Ascending aorta (tissue), 2 donors: ENCODE data around the gene CCDC138. TPM values are rescaled to one million over a fixed set of nuclear protein-coding genes. Genes with fewer than 3 reads are reported as not detected.

Experiments used
- DNase-seq, 2 donors: peaks; one replicate each; pipeline ENCODE4 v3.0.0-alpha.2; 2019; ENCODE audit warnings: low spot score in 2 of 2
- H3K27ac ChIP-seq, 2 donors: fragments of 200-600 bp; sonication (generic); one replicate each; pipeline ENCODE4 v1.5.1; 2016 to 2017; ENCODE audit warnings: mild to moderate bottlenecking in 1 of 2
- H3K27me3 ChIP-seq: fragments of 200-600 bp; sonication (generic); one replicate; pipeline ENCODE4 v1.5.1; 2017
- H3K36me3 ChIP-seq, 2 donors: fragments of 200-600 bp; sonication (generic); one replicate each; pipeline ENCODE4 v1.5.1; 2016
- H3K4me1 ChIP-seq, 2 donors: fragments of 200-600 bp; sonication (generic); one replicate each; pipeline ENCODE4 v1.5.1; 2016 to 2017; ENCODE audit warnings: mild to moderate bottlenecking in 1 of 2
- H3K4me3 ChIP-seq, 2 donors: fragments of 200-600 bp; sonication (generic); one replicate each; pipeline ENCODE4 v1.5.1; 2016 to 2017; ENCODE audit warnings: mild to moderate bottlenecking in 1 of 2
- H3K9me3 ChIP-seq, 2 donors: fragments of 200-600 bp; sonication (generic); one replicate each; pipeline ENCODE4 v1.5.1; 2016
- intact Hi-C: fragments of 100-400 bp; cut with DNase I; formaldehyde crosslinking; loops from one replicate; pipeline ENCODE4 v1.15.1; 2023
- total RNA-seq: library from RNA; depleted of rRNA; stranded (reverse); fragments of >200 nt; gene quantifications from one replicate; pipeline ENCODE4 v1.1.0, GENCODE V29; 2016
- TF ChIP-seq, protein P1 (sequence below), 3 experiments: fragments of 200-600 bp in 2 of 3; fragments of 450-650 bp in 1 of 3; sonication (generic) in 2 of 3; IDR thresholded peaks; one replicate each; pipeline ENCODE4 v1.5.1; 2016 to 2019; ENCODE audit warnings: antibody characterized with exemption in 3 of 3, mild to moderate bottlenecking in 1 of 3, moderate library complexity in 1 of 3

Gene CCDC138
- total RNA-seq, 1 donor from 2014 or later, result 0.75 TPM

DNA sequence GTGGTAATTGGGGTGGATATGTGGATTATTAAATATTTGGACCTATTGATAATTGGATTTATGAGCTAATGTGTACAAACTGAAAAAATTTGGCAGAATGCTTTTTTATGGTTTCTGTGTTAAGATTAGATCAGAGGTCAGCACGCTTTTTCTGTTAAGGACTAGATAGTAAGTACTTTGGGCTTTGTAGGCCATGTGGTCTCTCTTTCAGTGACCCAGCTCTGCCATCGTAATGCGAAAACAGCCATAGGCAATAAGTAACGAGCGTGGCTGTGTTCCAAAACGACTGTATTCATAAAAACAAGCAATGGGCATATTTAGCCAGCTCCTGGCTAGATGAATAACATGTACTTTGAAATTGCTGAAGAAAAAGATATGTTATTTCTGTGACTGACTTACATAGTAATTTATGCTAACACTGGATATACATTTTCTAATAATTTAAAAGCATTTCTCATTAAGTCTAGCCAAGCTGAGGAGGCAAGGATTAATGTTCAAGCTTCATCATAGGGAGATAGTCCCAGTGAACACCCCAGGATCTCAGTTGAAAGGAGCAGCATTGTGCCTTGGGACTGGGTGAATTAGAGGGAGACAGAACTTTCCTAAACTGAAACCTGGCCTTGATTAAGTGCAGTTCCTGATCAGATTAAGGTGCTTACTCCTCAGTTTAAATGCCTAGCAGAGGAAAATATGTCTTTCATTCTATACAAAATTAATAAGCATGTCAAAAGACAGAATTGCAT, 20.0 kb downstream of the CCDC138 start:
- no peak for DNase-seq
- peaks cover 0 to 7% of the 10 kb centered on the region in 2 donors for H3K36me3 ChIP-seq
- TF ChIP-seq, protein P1, sequence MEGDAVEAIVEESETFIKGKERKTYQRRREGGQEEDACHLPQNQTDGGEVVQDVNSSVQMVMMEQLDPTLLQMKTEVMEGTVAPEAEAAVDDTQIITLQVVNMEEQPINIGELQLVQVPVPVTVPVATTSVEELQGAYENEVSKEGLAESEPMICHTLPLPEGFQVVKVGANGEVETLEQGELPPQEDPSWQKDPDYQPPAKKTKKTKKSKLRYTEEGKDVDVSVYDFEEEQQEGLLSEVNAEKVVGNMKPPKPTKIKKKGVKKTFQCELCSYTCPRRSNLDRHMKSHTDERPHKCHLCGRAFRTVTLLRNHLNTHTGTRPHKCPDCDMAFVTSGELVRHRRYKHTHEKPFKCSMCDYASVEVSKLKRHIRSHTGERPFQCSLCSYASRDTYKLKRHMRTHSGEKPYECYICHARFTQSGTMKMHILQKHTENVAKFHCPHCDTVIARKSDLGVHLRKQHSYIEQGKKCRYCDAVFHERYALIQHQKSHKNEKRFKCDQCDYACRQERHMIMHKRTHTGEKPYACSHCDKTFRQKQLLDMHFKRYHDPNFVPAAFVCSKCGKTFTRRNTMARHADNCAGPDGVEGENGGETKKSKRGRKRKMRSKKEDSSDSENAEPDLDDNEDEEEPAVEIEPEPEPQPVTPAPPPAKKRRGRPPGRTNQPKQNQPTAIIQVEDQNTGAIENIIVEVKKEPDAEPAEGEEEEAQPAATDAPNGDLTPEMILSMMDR (IDR thresholded peaks at IDR 0.05), result no peak
- no peaks in the 10 kb centered on the region for H3K27me3 ChIP-seq
- no peaks in the 10 kb centered on the region for H3K4me1 ChIP-seq
- H3K27ac ChIP-seq, result no peak overlapping the region
- peaks cover 8 to 18% of the 10 kb centered on the region in 2 donors for H3K9me3 ChIP-seq
- H3K4me3 ChIP-seq, result no peak overlapping the region
- intact Hi-C loops, result no loop called here

DNA sequence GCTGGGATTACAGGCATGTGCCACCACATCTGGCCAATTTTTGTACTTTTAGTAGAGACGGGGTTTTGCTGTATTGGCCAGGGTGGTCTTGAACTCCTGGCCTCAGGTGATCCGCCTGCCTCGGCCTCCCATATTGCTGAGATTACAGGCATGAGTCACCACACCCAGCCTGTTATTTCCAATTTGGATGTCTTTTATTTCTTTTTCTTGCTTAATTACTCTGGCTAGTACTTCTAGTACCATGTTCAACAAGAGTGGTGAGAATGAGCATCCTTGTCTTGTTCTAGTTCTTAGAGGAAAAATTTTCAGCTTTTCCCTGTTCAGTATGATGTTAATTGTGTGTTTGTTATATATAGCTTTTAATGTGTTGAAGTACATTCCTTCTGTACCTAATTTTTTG, 23.4 kb downstream of the CCDC138 start:
- H3K9me3 ChIP-seq, result peaks cover 8 to 18% of the 10 kb centered on the region in 2 donors
- no peak for DNase-seq
- TF ChIP-seq, protein P1 (IDR thresholded peaks at IDR 0.05), result no peak
- no peaks in the 10 kb centered on the region for H3K4me1 ChIP-seq
- no peak overlapping the region for H3K27ac ChIP-seq
- H3K27me3 ChIP-seq, result no peaks in the 10 kb centered on the region
- no peak overlapping the region for H3K4me3 ChIP-seq
- H3K36me3 ChIP-seq, result peaks cover 0 to 11% of the 10 kb centered on the region in 2 donors
- intact Hi-C loops, result no loop called here

DNA sequence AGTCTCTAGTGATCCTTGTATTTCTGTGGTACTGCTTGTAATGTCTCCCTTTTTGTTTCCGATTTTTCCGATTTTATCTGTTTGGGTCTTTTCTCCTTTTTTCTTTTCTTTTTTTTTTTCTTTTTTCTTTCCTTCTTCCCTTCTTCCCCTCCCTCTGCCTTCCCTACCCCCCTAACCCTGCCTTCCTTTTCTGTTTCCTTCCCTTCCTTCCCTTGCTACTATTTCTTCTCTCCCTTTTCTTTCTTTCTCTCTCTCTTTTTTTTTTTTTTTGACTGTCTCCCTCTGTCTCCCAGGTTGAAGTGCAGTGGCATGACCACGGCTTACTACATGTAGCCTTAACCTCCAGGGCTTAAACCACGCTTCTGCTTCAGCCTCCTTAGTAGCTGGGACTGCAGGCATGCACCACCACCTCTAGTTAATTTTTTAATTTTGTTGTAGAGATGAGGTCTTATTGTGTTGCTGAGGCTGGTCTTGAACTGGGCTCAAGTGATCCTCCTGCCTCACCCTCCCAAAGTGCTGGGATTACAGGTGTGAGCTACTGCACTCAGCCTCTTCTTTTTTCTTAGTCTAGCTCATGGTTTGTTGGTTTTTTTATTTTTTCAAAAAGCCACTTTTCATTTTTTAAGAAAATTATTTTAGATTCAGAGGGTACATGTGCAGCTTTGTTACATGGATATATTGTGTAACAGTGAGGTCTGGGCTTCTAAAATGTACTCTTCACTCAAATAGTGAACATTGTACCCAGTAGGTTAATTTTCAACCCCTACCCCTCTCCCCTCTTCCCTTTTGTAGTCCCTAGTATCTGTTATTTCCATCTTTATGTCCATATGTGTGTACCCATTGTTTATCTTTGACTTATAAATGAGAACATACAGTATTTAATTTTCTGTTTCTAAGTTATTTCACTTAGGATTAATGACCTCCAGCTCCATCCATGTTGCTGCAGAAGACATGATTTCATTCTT, 24.7 kb downstream of the CCDC138 start:
- no peak overlapping the region for H3K27ac ChIP-seq
- H3K36me3 ChIP-seq, result peaks cover under 1 to 14% of the 10 kb centered on the region in 2 donors
- TF ChIP-seq, protein P1 (IDR thresholded peaks at IDR 0.05), result no peak
- intact Hi-C loops, result no loop called here
- no peaks in the 10 kb centered on the region for H3K27me3 ChIP-seq
- no peak for DNase-seq
- H3K4me3 ChIP-seq, result no peak overlapping the region
- H3K9me3 ChIP-seq, result peaks cover 8 to 18% of the 10 kb centered on the region in 2 donors
- H3K4me1 ChIP-seq, result no peaks in the 10 kb centered on the region

DNA sequence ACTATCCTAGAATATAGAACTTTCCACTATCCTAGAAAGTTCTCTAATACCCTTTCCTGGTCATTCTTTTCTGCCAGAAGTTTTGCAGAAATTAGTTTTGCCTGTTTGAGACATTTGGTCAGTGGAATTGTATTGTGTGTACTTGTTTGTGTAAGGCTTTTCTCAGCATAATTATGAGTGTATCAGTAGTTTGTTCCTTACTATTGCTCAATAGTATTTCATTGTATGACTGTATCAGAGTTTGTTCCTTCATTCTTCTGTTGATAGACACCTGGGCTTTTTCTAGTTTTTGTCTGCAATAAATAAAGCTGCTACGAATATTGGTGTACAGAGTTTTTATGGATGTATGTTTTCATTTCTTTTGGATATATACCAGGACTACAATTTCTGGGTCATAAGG, 27.2 kb downstream of the CCDC138 start:
- intact Hi-C loops, result no loop called here
- H3K4me1 ChIP-seq, result no peaks in the 10 kb centered on the region
- no peak overlapping the region for H3K27ac ChIP-seq
- peaks cover 7 to 30% of the 10 kb centered on the region in 2 donors for H3K36me3 ChIP-seq
- TF ChIP-seq, protein P1 (IDR thresholded peaks at IDR 0.05), result no peak
- no peak overlapping the region for H3K4me3 ChIP-seq
- H3K9me3 ChIP-seq, result peaks cover 8 to 18% of the 10 kb centered on the region in 2 donors
- no peaks in the 10 kb centered on the region for H3K27me3 ChIP-seq
- no peak for DNase-seq

DNA sequence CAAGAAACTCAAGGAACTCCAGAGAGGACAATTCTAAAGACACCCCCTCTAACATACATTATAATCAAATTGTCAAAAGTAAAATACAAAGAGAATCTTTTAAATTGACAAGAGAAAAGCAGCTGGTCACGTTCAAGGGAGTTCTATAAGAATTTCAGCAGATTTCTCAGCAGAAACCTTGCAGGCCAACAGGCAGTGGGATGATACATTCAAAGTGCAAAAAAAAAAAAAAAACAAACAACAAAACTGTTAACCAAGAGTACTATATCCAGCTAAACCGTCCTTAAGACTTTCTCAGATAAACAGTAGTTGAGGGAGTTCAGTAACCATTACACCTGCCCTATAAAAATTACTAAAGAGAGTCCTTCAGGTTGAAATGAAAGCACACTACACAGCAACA, 33.9 kb downstream of the CCDC138 start:
- H3K4me3 ChIP-seq, result no peak overlapping the region
- H3K9me3 ChIP-seq, result peaks cover 0 to 13% of the 10 kb centered on the region in 2 donors
- no peaks in the 10 kb centered on the region for H3K4me1 ChIP-seq
- H3K27ac ChIP-seq, result no peak overlapping the region
- peaks cover 7 to 19% of the 10 kb centered on the region in 2 donors for H3K36me3 ChIP-seq
- intact Hi-C loops, result no loop called here
- DNase-seq, result no peak
- H3K27me3 ChIP-seq, result no peaks in the 10 kb centered on the region
- TF ChIP-seq, protein P1 (IDR thresholded peaks at IDR 0.05), result no peak
